GM12891 (cell line): ENCODE results near the gene PSTPIP2.

Experiments used
- POLR2A ChIP-seq: IDR thresholded peaks from 2 replicates; pipeline ENCODE4 v1.6.1; 2011; ENCODE audit warnings: low read depth, low read length, control low read depth
- POLR2AphosphoS5 ChIP-seq: IDR thresholded peaks from 2 replicates; pipeline ENCODE4 v1.6.1; 2011; ENCODE audit warnings: low read depth, low read length, control low read depth
- SPI1 ChIP-seq: IDR thresholded peaks from 2 replicates; pipeline ENCODE4 v1.6.1; 2011; ENCODE audit warnings: low read depth, low read length, control low read depth
- TAF1 ChIP-seq: IDR thresholded peaks from 2 replicates; pipeline ENCODE4 v1.6.1; 2011; ENCODE audit warnings: low read depth, low read length, control low read depth

DNA sequence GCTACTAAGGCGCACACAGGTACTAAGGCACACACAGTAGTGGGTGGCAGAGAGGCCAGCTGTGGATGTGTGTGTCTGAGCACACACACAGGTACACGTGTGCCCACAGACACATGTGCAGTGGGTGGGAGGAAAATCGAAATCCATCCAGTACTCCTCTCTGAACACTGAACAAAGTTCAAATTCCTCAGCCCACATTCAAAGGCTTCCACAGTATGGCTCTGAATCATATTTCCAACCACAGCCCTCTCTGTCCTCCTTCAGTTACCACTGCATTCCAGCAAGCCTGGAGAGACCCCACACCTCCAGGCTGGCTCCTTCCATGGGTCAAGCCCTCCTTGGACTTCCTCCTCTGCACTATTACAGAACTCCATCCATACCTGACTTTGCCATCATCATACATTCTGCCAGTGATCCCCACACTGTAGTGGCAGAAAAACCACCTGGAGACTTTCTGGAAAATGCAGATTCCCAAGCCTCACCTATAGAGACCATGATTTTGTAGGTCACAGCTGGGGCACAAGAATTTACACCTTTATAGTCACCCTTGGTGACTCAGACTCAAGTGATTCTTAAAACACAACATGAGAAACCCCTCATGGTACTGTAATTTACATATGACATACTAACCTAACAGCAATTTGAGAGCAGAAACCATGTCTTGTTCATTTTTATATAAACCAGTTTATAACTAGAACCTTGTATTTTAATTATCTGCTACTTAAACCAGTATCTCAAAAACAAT, 136.3 kb downstream of the PSTPIP2 start:
- TF ChIP-seq POLR2AphosphoS5 (no peak), POLR2A (no peak), TAF1 (no peak), SPI1 (no peak)
